ENCODE measurements around the gene TSGA10.

The TSGA10 gene

DNA sequence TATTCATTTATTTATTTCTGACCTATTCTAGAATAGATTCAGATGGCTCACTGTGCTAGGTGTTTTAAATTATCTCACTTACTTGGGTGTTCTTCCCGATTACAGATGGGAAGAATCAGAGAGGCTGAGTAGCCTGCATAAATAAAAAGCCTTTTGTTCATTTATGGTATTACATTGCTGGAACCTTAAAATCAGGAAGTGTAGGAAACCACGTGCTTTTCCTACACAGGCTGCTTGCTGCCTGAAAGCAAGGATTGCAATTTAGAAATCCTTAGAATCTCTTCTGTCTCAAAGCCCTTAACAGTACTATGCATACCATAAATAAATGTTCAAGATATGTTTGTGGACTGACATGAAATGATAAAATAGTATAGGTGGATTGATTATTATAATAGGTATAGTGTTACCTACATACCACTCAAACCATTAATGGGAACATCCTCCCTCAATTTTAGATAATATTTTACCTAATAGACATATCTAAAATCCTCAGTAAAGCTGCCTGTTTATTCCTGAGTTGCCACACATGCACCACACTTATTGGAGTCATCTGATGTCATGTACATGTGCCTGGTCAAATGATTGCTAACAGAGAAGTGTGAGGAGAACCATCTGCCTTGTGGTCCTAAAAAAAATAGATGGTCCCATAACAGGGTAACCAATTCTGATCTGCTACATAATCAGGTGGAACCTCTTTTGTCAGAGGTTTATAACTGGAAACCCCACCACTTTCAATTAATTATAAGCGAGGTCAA, 86.7 kb downstream of the TSGA10 start:
- TF ChIP-seq GATA2 (IDR thresholded peaks at IDR 0.05; ENCODE audit: low read depth, low read length) (no peak), GATA3 (IDR thresholded peaks at IDR 0.05; ENCODE audit: low read depth, low read length) (no peak)

DNA sequence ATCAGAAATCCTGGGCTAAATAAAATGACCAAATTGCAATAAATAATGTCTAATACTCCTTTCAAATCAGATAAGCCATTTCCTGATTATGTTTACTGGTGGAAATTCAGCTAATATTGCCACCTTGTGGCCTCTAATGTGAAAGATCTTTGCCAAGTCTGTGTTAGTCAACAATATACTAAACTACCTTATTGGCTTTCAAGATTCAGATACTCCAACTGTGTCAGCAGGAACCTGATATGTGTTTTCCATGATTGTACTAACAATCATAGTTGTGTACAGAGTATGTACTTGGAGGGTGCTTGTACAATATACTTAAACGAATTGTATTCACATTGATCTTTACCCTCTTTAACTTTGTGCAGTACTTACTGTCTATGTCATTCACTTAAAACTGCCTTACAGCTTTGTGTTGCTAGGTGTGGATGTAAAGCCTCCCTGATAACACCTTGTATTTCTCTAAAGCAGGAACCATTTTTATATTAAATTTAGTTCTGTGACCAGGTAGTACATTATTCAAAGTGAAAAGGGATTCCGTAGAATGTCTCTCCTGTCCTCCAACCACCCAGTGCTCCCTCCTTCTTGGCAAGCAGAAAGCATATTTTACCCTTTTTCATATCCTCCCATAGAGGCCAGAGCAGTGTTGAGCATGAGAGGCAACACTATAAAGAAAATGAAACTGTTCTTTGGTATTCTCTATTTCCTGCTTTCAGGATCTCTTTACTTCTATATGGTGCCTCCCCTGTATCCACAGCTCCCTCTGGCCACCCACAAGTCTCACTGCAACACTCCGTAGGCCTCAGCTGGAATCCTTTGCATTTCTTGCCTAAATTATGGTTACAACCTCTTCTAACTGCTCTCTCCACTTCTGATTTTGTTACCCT, 88.4 kb downstream of the TSGA10 start:
- TF ChIP-seq GATA3 (IDR thresholded peaks at IDR 0.05; ENCODE audit: low read depth, low read length), result peak; percentile 70
- TF ChIP-seq GATA2 (IDR thresholded peaks at IDR 0.05; ENCODE audit: low read depth, low read length), result 0 out of 2 replicates have a peak, but pooled peaks have one; percentile 9

DNA sequence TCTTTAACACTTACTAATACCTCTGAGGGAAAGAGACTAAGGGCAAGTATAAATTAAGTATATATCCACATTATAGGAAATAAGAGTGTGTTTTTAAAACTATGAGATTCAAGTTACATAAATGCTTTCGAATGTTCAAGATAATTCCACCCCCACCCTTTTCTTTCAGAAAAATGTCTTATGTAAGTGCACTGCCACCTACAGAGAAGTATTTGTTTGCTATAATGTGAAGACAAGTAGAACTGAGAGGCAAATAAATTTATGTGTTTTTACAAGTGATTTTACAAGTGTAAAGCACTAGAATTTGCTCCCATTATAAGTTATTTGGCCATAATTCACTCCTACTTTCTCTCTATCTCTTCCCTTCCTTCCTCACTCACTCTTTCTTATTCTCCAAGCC, 118.8 kb downstream of the TSGA10 start:
- TF ChIP-seq GATA2 (IDR thresholded peaks at IDR 0.05; ENCODE audit: low read depth, low read length) (no peak), GATA3 (IDR thresholded peaks at IDR 0.05; ENCODE audit: low read depth, low read length) (no peak)

DNA sequence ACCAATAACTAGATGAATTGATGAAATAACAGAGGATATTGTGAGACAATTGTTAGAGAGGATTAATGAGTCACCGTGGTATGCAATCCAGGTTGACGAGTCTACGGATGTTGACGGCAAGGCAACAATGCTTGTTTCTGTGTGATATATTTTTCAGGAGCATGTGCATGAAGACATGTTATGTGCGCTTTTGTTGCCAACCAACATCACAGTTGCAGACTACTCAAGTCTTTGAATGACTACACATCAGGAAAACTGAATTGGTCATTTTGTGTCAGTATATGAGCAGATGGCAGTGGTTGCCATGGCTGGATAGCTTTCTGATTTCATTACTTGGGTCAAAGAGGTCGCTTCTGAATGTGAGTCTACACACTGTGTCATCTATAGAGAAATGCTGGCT, 122.0 kb downstream of the TSGA10 start:
- no peak for TF ChIP-seq GATA2 (IDR thresholded peaks at IDR 0.05; ENCODE audit: low read depth, low read length)
- no peak for TF ChIP-seq GATA3 (IDR thresholded peaks at IDR 0.05; ENCODE audit: low read depth, low read length)

DNA sequence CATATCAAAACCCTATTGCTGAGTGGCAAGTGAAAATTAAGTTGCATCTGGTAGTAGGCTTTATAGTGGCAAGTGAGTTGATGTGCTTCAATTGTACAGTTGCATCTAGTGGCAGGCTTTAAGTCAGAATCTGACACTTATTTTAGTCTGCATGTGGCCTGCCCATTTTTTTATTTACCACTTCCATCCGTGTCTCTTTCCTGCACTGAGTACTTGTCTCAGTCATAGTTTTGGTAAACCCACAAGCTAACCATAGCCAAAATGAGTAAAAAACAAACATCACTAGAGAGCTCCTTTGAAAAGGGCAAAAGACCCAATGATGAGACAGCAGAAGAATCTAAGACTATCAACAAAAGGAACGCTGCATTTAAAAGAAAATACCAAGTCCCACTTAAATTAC, 122.7 kb downstream of the TSGA10 start:
- no peak for TF ChIP-seq GATA3 (IDR thresholded peaks at IDR 0.05; ENCODE audit: low read depth, low read length)
- no peak for TF ChIP-seq GATA2 (IDR thresholded peaks at IDR 0.05; ENCODE audit: low read depth, low read length)

DNA sequence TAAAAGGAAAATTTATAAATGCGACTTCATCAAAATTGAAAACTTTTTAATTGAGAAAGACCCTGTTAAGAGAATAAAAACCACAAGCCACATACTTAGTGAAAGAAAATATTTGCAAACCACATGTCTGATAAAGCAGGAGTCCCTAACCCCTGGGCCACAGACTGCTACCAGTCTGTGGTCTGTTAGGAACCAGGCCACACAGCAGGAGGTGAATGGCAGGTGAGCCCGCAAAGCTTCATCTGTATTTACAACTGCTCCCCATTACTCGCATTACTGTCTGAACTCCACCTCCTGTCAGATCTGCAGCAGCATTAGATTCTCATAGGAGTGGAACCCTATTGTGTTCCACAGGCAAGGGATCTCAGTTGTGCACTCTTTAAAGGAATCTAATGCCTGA, 123.3 kb downstream of the TSGA10 start:
- TF ChIP-seq GATA3 (IDR thresholded peaks at IDR 0.05; ENCODE audit: low read depth, low read length), result no peak

DNA sequence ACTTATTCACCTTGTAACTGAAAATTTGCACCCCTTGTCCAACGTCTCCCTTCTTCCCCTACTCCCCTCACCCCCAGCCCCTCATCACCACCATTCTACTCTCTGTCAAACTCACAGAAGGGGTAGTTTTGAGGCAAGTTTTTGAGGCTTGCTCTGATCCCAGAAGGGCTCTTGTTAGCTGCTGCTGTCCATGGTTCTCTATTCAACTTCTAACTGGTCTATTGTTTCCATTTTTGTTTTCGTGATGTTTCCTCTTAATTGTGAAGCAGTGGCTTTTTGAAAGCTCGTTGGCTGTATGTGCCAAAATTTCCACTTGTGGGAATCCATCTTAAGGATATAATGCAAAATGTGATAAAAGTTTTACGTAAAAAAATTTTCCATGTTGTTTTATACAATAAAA, 126.2 kb downstream of the TSGA10 start:
- TF ChIP-seq GATA2 (IDR thresholded peaks at IDR 0.05; ENCODE audit: low read depth, low read length) (no peak), GATA3 (IDR thresholded peaks at IDR 0.05; ENCODE audit: low read depth, low read length) (no peak)

DNA sequence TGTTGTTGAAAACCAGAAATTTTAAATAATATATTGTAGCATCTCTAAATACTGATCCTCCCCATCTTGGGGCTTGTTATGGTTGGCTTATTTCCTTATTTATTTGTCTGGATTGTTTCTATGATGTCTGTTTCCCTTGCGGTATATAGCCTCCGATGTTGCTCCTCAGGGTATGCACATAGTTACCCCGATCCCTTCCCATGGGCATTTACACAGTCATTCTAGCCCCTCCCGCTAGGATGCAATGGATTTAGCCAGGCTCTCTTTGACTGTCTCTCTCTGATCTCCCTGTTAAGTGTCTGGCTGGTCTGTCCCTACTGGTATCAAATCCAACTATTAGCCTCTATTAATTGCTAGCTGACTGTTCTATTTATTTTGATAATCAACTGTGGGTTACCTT, 126.9 kb downstream of the TSGA10 start:
- TF ChIP-seq GATA2 (IDR thresholded peaks at IDR 0.05; ENCODE audit: low read depth, low read length), result no peak
- no peak for TF ChIP-seq GATA3 (IDR thresholded peaks at IDR 0.05; ENCODE audit: low read depth, low read length)

DNA sequence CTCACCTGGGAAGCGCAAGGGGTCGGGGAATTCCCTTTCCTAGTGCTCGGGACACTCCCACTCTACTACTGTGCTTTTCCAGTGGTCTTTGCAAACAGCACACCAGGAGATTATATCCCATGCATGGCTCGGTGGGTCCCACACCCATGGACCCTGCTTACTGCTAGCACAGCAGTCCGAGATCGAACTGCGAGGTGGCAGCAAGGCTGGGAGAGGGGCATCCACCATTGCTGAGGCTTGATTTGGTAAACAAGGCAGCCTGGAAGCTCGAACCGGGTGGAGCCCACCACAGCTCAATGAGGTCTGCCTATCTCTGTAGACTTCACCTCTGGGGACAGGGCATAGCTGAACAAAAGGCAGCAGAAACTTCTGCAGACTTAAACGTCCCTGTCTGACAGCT, 154.0 kb downstream of the TSGA10 start:
- TF ChIP-seq GATA2 (IDR thresholded peaks at IDR 0.05; ENCODE audit: low read depth, low read length) (no peak), GATA3 (IDR thresholded peaks at IDR 0.05; ENCODE audit: low read depth, low read length) (no peak)

DNA sequence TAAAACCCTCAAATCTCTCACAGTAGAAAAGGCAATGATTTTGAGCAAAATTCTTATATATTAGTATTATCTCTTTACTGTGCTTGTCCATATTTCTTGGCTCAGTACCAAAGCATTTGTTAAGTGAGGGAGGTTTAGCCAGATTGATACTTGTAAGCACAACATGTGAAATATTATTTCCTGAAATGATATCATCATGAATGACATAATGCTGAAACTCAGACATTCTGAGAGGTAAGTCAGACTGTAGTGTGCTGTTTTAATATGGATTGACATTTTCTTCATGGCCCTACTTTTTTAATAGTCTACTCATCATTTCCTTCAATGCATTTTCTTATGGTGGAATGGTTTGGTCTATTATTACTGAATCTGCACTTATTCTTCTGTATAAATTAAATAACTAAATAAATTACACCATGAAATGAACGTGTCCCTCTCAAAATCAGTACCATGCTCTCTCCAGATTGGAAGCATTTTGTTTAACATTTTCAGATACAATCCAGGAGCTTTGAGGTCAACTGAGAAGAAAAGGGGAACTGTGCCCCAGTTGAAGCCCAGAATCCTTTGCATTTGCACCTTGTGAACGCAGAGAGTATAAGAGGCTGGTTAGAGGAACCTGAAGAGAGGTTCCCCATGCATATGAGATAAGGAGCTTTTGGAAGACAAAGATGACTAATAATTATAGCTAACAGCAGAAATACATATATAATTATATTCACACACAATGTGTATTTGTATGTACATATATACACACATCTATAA, 168.7 kb downstream of the TSGA10 start:
- no peak for TF ChIP-seq GATA2 (IDR thresholded peaks at IDR 0.05; ENCODE audit: low read depth, low read length)
- TF ChIP-seq GATA3 (IDR thresholded peaks at IDR 0.05; ENCODE audit: low read depth, low read length), result no peak

DNA sequence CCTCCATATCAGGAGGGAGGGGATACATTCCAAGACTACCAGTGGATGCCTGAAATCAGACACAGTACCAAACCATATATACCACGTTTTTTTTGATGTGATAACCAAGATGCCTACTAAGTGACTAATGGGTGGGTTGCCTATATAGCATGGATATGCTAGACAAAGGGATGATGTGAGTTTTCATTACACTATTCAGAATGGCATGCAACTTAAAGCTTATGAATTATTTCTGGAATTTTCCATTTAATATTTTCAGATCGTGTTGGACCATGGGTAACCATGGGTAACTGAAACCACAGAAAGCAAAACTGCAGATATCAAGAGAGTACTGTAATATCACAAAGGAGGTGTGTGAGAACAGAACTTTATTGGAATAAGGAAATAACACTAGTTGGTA, 179.1 kb downstream of the TSGA10 start:
- TF ChIP-seq GATA3 (IDR thresholded peaks at IDR 0.05; ENCODE audit: low read depth, low read length), result no peak
- TF ChIP-seq GATA2 (IDR thresholded peaks at IDR 0.05; ENCODE audit: low read depth, low read length), result no peak

DNA sequence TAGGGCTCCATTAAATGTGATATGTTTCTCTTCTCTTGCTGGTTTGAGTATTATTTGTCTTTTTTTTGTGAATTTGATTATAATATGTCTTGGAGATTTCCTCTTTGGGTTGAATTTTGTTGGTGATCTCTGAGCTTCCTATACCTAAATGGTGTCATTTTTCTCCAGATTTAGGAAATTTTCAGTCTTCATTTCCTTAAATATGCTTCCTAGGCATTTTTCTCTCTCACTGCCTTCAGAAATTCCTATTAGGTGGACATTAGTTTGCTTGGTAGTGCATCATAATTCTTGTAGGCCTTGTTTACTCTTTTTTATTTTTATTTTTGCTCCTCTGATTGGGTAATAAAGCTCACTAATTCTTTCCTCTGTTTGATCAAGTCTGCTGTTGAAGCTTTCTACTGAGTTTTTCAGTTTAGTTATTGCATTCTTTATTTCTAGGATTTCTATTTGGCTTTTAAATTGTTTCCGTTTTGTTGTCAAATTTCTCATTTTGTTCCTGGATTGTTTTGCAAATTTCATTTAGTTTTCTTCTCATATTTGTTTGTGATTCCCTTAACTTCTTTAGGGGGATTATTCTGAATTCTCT, 182.1 kb downstream of the TSGA10 start:
- no peak for TF ChIP-seq GATA2 (IDR thresholded peaks at IDR 0.05; ENCODE audit: low read depth, low read length)
- no peak for TF ChIP-seq GATA3 (IDR thresholded peaks at IDR 0.05; ENCODE audit: low read depth, low read length)

DNA sequence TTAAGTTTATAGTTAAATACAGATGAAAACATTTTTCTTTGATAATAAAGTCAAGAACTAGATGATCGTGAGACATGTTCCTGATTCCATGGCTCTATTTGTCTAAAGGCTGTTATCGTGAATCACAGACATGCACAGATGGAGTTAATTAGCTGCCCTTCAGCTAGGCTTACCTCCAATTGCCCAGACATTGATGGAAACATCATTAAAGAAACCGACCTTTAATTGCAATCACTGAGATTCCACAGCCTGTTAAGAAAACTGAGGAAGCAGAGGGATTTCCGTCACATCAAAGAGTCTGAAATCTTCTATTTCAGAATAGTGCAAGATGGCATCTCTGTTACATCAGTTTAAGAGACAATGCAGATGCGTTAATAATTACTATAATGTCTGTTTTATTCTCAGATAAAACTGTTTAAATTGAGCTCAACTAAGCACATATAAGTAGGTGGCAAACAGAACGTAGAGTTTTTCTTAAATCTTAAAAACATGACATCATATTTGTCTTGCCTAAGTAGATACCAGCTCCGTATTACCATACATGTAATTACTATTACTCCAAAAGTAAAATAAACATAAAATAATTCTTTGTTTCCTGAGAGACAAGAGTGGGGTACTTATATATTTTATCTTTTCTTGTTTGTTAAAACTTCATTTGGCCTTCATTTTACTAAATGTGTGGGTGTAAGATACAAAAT, 194.8 kb downstream of the TSGA10 start:
- TF ChIP-seq GATA3 (IDR thresholded peaks at IDR 0.05; ENCODE audit: low read depth, low read length), result peak; percentile 53; the same call in 1 of the 2 replicates
- TF ChIP-seq GATA2 (IDR thresholded peaks at IDR 0.05; ENCODE audit: low read depth, low read length), result peak; percentile 48

Measured in SH-SY5Y (cell line).